Vagina (tissue), 2 donors: ENCODE measurements around the gene MIGA2.

ENCODE experiments used
- POLR2AphosphoS5 ChIP-seq, 2 donors: sonication (generic); formaldehyde crosslinking; IDR thresholded peaks; one replicate each; pipeline ENCODE4 v1.9.0; 2017; ENCODE audit warnings: antibody characterized with exemption in 2 of 2, mild to moderate bottlenecking in 2 of 2, low read depth in 1 of 2; ENCODE audit not compliant: insufficient read depth in 1 of 2
- TF ChIP-seq, protein P1 (sequence below), 3 experiments: fragments of 450-650 bp in 2 of 3; fragments of 200-600 bp in 1 of 3; sonication (generic) in 1 of 3; IDR thresholded peaks; one replicate each; pipeline ENCODE4 v1.5.1; 2017 to 2019; ENCODE audit warnings: antibody characterized with exemption in 3 of 3, mild to moderate bottlenecking in 2 of 3, moderate library complexity in 2 of 3

DNA sequence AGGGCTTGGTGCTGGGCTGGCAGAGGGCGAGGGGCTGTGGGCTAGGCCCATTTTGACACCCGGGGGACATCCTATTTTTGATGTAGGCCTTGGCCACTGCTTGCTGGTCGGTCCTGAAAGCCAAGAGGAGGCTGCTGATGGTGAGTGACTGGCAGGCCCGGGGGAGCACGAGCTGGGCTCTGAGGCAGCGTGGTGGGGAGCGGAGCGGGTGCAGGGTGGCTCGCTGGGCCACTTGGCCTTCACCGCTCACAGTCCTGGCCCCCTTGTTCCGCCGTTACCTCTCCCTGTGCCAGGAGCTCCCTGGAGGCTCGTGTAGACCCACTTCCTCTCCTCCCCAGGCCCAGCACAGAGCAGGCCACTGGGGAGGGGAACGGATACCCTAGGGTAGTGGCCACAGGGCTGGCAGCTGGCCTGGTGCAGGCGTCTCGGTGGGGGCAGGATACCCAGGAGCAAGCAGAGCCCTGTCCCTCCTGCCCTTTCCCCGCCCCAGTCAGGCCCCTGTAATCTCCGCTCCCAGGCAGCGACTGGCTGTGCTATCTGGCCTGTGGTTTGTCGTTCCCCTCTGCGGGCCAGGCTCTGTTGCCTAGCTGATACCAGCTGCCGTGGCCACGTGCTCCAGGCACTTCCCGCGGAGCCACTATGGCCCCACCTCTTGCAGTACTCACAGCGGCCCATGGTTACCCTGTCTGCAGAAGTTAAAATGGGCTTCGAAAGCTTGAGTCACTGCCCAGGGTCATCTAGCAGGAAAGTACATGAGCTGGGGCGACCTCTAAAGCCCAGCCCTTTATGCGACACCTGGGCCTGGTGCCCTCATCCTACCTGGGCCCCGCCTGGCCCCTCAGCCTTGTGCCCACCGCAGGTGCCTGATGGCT lies 32.8 kb downstream of the MIGA2 start:
- TF ChIP-seq, protein P1, sequence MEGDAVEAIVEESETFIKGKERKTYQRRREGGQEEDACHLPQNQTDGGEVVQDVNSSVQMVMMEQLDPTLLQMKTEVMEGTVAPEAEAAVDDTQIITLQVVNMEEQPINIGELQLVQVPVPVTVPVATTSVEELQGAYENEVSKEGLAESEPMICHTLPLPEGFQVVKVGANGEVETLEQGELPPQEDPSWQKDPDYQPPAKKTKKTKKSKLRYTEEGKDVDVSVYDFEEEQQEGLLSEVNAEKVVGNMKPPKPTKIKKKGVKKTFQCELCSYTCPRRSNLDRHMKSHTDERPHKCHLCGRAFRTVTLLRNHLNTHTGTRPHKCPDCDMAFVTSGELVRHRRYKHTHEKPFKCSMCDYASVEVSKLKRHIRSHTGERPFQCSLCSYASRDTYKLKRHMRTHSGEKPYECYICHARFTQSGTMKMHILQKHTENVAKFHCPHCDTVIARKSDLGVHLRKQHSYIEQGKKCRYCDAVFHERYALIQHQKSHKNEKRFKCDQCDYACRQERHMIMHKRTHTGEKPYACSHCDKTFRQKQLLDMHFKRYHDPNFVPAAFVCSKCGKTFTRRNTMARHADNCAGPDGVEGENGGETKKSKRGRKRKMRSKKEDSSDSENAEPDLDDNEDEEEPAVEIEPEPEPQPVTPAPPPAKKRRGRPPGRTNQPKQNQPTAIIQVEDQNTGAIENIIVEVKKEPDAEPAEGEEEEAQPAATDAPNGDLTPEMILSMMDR (IDR thresholded peaks at IDR 0.05), result no peak
- TF ChIP-seq POLR2AphosphoS5 (IDR thresholded peaks at IDR 0.05; ENCODE audit: insufficient read depth in 1 of 2, low read depth in 1 of 2), result no peak
